LNCaP clone FGC (cell line): Measurements from ENCODE around the gene NCR2.
A peak's percentile ranks its signal among the peaks of the same experiment; 100 is the strongest.
"Not testable (repeated sequence)": the region's sequence is repeated elsewhere in the genome, so short reads cannot be mapped to it uniquely, and the experiment has no call there.

Experiments
- DNase-seq: peaks from one replicate; pipeline ENCODE4 v3.0.0-alpha.2; 2011; ENCODE audit warnings: low read depth
- H3K4me3 ChIP-seq: 2 replicates; pipeline ENCODE4 v1.5.1; 2011; ENCODE audit warnings: mild to moderate bottlenecking, low read depth, low read length, control low read depth
- TF ChIP-seq, protein P1 (sequence below): IDR thresholded peaks from 2 replicates; pipeline ENCODE4 v1.5.1; 2012; ENCODE audit warnings: mild to moderate bottlenecking; ENCODE audit not compliant: control insufficient read depth, insufficient read depth; ENCODE audit errors: extremely low read depth

The NCR2 gene

DNA sequence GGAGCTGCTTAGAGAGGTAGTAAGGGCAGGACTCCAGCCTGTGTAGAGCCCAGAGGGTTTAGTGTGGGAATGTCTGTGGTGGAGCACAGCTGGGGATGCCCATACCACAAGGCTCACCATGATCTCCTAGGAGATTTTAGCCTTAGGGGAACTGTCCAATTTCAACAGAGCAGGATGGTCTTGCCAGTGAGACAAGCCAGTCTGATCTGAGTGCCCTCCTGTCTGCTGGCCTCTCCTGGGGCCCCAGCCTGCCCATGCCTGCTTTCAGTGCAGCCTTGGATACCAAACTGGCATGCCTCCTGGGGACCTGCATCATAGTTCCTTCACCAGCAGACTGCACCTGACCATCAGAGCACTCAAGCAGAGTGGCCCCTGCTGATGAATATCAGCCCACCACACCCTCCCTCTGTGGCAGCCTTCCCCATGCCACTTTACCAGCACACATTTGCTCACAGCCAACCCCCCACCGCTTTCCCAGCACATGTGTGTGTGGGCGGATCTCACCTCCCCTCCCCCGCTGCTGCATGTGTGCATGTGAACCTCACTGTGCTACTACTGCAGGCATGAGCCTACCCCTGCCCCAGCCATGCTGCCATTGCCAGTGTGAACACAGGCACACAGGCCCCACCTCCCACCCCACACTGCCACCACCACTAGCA lies 41.1 kb upstream of the NCR2 start:
- TF ChIP-seq, protein P1, sequence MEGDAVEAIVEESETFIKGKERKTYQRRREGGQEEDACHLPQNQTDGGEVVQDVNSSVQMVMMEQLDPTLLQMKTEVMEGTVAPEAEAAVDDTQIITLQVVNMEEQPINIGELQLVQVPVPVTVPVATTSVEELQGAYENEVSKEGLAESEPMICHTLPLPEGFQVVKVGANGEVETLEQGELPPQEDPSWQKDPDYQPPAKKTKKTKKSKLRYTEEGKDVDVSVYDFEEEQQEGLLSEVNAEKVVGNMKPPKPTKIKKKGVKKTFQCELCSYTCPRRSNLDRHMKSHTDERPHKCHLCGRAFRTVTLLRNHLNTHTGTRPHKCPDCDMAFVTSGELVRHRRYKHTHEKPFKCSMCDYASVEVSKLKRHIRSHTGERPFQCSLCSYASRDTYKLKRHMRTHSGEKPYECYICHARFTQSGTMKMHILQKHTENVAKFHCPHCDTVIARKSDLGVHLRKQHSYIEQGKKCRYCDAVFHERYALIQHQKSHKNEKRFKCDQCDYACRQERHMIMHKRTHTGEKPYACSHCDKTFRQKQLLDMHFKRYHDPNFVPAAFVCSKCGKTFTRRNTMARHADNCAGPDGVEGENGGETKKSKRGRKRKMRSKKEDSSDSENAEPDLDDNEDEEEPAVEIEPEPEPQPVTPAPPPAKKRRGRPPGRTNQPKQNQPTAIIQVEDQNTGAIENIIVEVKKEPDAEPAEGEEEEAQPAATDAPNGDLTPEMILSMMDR = no peak
- H3K4me3 ChIP-seq = no peak overlapping the region
- DNase-seq = no peak

DNA sequence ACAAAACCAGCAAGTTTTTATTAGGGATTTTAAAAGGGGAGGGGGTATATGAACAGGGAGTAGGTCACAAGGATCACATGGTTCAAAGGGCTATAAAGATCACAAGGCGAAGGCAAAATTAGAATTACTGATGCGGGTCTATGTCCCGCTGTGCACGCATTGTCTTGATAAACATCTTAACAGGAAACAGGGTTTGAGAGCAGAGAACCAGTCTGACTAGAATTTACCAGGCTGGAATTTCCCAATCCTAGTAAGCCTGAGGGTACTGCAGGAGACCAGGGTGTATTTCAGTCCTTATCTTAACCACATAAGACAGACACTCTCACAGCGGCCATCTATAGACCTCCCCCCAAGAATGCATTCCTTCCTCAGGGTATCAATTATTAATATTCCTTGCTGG lies 38.2 kb upstream of the NCR2 start:
- not testable (repeated sequence) for DNase-seq, H3K4me3 ChIP-seq

DNA sequence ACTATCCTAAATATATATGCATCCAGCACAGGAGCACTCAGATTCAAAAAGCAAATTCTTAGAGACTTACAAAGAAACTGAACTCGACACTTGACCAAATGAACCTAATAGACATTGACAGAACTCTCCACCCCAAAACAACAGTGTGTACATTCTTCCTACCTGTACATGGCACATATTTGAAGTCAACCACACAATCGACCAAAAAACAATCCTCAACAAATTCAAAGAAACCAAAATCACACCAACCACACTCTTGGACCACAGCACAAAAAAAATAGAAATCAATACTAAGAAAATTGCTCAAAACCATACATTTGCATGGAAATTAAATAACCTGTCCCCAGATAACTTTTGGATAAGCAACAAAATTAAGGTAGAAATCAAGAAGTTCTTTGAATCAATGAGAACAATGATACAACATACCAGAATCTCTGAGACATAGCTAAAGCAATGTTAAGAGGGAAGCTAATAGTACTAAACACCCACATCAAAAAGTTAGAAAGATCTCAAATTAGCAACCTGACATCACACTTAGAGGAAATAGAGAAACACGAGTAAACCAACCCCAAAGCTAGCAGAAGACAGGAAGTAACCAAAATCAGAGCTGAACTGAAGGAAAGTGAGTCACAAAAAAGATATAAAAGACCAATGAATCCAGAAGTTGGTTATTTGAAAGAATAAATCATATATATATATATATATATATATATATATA lies 36.5 kb upstream of the NCR2 start:
- TF ChIP-seq, protein P1 = no peak
- no peak for DNase-seq
- H3K4me3 ChIP-seq = no peak overlapping the region

DNA sequence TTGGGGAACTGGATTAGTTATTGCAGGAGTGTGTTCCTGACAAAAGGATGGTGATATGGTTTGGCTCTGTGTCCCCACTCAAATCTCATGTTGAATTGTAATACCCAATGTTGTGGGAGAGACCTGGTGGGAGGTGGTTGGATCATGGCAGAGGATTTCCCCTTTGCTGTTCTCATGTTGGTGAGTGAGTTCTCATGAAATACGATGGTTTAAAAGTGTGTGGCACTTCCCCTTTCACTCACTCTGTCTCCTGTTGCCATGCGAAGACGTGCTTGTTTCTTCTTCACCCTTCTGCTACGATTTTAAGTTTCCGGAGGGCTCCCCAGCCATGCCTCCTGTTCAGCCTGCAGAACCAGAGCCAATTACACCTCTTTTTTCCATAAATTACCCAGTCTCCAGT lies 32.8 kb upstream of the NCR2 start:
- DNase-seq = no peak
- no peak overlapping the region for H3K4me3 ChIP-seq
- TF ChIP-seq, protein P1 = no peak

DNA sequence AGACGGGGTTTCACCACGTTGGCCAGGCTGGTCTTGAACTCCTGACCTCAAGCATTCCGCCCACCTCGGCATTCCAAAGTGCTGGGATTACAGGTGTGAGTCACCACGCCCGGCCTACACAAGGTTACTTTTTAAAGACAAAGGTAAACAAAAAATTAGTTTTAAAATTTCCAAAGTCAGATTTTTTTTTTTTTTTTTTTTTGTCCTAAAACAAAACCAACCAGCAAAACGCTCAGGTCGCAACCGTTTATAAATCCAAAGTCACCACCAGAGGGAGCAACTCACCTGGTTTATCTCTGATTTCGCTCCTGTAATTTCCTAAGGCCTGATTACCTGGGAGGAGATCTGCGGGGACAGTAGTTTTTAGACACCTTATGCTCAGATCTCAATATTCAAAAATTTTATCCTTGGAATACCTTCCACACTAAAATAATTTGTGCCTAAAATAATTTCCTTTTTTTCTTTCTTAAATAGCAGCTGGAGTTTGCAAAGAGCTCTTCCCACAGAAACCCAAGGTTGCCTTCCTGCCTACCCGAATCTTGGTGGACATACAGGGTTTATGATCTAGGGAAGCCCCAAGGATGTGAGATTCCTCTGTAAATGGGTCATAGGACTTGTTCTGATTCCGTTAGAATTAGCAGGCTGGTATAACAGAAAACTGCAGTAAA lies 29.1 kb upstream of the NCR2 start:
- no peak overlapping the region for H3K4me3 ChIP-seq
- DNase-seq = peak; percentile 34
- TF ChIP-seq, protein P1 = peak; percentile 52

DNA sequence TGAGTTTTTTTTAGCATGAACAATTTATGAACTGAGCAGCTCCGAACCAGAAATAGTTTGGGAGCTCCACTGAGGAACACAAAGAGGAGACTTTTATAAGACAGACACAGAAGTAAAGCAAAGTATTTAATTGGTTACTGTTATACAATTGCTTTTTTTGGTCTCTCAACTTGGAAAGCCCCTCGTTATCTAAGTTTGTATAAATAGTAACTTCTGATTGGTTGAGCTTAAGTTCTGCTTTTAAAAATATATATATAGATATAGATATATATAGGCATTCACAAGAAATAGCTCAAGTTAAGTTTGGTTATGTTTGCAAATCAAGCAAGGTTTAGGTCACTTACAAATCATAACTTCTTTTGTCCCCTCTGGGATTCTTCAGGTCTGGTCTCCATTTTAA lies 20.2 kb upstream of the NCR2 start:
- no peak for DNase-seq
- no peak overlapping the region for H3K4me3 ChIP-seq
- TF ChIP-seq, protein P1 = no peak

DNA sequence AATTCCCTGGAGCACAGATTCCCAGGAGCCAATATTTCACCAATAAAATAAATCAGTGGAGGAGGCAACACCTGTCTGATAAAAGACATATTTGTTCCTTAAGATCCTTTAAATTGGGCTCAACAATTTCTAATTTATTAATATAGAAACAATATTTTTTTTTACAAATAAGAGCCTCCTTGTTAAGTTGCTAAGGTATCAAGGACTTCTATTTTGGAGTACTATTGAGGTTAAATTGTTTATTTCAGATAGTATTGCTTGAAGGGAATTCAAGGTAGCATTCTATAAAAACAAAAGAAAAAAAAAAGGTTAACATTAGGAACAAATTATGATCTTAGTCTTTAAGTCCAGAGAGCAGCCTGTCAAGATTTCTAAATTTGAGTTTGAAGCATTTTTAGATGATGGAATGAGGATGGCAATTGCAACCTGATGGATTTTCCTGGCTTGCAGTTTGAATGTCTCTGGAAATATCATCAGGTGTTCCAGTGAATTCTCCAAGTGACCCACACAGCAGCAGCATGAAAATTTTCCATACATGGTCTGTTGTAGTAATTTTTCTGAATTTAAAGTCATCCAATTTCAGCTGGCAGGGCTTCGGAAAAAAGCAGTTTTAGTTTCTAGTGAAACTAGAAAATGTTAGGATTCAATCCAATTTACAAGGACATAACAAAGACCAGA lies 19.3 kb upstream of the NCR2 start:
- no peak overlapping the region for H3K4me3 ChIP-seq
- TF ChIP-seq, protein P1 = no peak

More for the DNA sequence above, 19.3 kb upstream of the NCR2 start:
- DNase-seq = no peak
